Immature natural killer cell (primary cell): ENCODE measurements around the gene PCMTD2. TPM values are rescaled to one million over a fixed set of nuclear protein-coding genes. Genes with fewer than 3 reads are reported as not detected.

Source experiments
- DNase-seq, 3 donors: peaks; one replicate each; pipeline ENCODE4 v3.0.0; 2022; ENCODE audit warnings: mixed read lengths in 1 of 3
- H3K27ac Mint-ChIP-seq, 6 donors: one replicate each; pipeline ENCODE4 v1.8.0; 2020; ENCODE audit warnings: mixed read lengths in 6 of 6, mild to moderate bottlenecking in 5 of 6, inconsistent platforms in 4 of 6, moderate library complexity in 3 of 6
- H3K27me3 Mint-ChIP-seq, 3 donors: one replicate each; pipeline ENCODE4 v1.8.0; 2020 to 2021; ENCODE audit warnings: low read depth in 3 of 3, mild to moderate bottlenecking in 3 of 3, mixed read lengths in 3 of 3, moderate library complexity in 3 of 3, inconsistent platforms in 1 of 3
- H3K36me3 Mint-ChIP-seq, 3 donors: one replicate each; pipeline ENCODE4 v1.8.0; 2020; ENCODE audit warnings: mixed read lengths in 3 of 3, inconsistent platforms in 2 of 3, mild to moderate bottlenecking in 2 of 3
- H3K4me1 Mint-ChIP-seq, 2 donors: one replicate each; pipeline ENCODE4 v1.8.0; 2020; ENCODE audit warnings: inconsistent platforms in 2 of 2, mild to moderate bottlenecking in 2 of 2, mixed read lengths in 2 of 2, moderate library complexity in 1 of 2
- H3K4me3 Mint-ChIP-seq, 5 donors: one replicate each; pipeline ENCODE4 v1.8.0; 2020; ENCODE audit warnings: mild to moderate bottlenecking in 5 of 5, mixed read lengths in 5 of 5, inconsistent platforms in 3 of 5, moderate library complexity in 3 of 5
- H3K9me3 Mint-ChIP-seq, 6 donors: one replicate each; pipeline ENCODE4 v1.8.0; 2020; ENCODE audit warnings: mild to moderate bottlenecking in 6 of 6, mixed read lengths in 6 of 6, inconsistent platforms in 4 of 6, moderate library complexity in 3 of 6
- polyA plus RNA-seq, 3 donors: library from polyadenylated mRNA; unstranded; fragments of 300-500 nt; fragmentation: Illumina TruSeq; gene quantifications; one replicate each; pipeline ENCODE4 v1.2.3, GENCODE V29; 2021

Gene PCMTD2
- polyA plus RNA-seq, result 10 to 100 TPM; 43.3 to 65.4 (median 58.2) TPM

DNA sequence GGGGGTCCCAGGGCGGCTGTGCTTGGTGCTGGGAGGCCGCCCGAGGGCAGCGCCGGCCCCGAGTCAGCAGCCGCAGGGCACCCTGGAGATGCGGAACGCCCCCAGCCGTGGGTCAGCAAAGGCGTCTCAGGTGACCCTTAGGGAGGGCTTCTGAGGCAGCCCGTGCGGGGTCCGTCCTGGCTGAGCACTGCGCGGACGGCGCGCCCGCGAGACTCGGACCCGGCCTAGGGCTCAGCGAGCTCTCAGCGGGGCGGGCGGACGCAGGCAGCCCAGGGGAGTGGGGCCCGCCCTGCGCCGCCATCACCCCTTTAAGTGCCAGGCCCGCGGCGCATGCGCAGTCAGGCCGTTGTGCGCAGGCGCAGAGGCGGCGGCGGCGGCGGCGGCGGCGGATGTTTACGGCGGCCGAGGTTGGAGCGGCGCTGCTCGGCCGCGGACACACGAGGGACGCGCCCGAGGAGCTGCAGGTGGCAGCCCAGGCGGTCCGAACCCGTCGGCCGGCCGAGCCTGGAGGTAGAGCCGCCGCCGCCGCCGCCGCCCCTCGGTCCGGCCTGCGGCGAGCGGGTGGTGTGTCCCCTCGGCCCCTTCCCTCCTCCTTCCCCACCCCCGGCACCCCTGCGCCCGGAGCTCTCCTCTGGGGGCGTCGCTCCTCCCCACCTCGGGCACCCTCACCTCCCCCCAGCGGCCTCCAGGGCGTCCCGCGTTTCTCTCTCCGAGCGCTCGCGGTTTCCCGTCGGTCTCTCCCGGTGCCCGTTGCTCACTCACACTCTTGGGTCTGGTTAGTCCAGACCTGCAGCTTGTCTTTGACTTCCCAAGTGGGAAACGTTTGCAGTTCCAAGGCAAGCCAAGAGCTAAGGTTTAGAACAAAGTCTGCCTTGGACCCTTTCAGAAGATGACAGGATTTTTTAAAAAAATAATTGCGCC lies at the start of gene PCMTD2:
Gene PCMTD2, plus strand, starts transcription at position 388 of the 921 bp plus-strand sequence. CDS start 4,218 bp downstream, outside the sequence.
- peaks cover 49 to 57% of the 10 kb centered on the region in 2 donors for H3K4me1 Mint-ChIP-seq
- peak within 1 kb of the TSS; percentile 86 to 94 (median 91) for H3K27ac Mint-ChIP-seq
- H3K36me3 Mint-ChIP-seq, result no peaks in the 10 kb centered on the region
- H3K4me3 Mint-ChIP-seq, result peak within 1 kb of the TSS; percentile 88 to 95 (median 91)
- peaks cover 12 to 17% (median 15%) of the 10 kb centered on the region in 3 donors for H3K27me3 Mint-ChIP-seq
- H3K9me3 Mint-ChIP-seq, result no peaks in the 10 kb centered on the region
- DNase-seq, result peak; percentile 86 to 92 (median 87)

DNA sequence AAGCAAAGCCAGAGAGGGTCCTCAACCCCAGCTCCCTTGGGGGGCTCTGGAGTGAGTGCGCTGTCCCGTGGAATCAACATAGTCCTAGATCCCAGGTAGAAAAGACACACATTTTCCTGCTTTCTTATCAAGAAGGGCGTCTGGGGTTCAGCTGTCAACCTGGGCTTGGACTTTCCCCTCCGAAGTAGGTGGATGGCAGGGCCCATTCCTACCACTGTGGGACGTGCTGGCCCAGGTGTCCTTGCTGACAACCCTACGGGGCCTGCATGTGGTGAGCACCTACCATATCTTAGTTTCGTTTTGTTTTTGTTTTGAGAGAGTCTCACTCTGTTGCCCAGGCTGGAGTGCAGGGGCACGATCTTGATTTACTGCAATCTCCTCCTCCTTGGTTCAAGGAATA lies 48.9 kb upstream of the PCMTD2 start:
- peaks cover 0 to 9% (median 1%) of the 10 kb centered on the region in 3 donors for H3K27me3 Mint-ChIP-seq
- H3K36me3 Mint-ChIP-seq, result no peaks in the 10 kb centered on the region

DNA sequence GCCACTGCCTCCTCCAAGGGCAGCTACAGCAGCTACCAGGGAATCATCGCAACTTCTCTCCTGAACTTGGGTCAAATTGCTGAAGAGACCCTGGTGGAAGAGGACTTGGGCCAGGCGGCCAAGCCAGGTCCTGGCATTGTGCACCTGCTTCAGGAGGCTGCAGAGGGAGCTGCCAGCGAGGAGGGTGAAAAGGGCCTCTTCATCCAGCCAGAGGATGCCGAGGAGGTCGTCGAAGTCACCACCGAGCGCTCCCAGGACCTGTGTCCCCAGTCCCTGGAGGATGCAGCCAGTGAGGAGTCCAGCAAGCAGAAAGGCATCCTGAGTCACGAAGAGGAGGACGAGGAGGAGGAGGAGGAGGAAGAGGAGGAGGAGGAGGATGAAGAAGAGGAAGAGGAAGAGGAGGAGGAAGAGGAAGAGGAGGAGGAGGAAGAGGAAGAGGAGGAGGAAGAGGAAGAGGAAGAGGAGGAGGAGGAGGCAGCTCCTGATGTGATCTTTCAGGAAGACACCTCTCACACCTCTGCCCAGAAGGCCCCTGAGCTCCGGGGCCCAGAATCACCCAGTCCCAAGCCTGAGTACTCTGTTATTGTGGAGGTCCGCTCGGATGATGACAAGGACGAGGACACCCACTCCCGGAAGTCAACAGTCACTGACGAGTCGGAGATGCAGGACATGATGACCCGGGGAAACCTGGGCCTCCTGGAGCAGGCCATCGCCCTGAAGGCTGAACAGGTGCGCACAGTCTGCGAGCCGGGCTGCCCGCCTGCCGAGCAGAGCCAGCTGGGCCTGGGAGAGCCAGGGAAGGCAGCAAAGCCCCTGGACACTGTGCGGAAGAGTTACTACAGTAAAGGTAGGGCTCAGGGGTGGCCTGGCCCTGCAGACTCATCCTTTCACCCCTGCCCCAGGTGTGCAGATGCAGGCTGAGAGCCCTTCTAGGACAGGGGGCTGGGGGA lies 47.6 kb upstream of the PCMTD2 start:
- Mint-ChIP-seq H3K36me3 (no peaks in the 10 kb centered on the region), H3K9me3 (no peaks in the 10 kb centered on the region), H3K4me3 (no peak overlapping the region), H3K27ac (no peak overlapping the region), H3K27me3 (peaks cover 0 to 9% (median 1%) of the 10 kb centered on the region in 3 donors), H3K4me1 (no peaks in the 10 kb centered on the region)
- DNase-seq, result no peak

More for the DNA sequence above, 48.9 kb upstream of the PCMTD2 start:
- no peak for DNase-seq
- Mint-ChIP-seq H3K27ac (no peak overlapping the region), H3K9me3 (no peaks in the 10 kb centered on the region), H3K4me3 (no peak overlapping the region), H3K4me1 (no peaks in the 10 kb centered on the region)

DNA sequence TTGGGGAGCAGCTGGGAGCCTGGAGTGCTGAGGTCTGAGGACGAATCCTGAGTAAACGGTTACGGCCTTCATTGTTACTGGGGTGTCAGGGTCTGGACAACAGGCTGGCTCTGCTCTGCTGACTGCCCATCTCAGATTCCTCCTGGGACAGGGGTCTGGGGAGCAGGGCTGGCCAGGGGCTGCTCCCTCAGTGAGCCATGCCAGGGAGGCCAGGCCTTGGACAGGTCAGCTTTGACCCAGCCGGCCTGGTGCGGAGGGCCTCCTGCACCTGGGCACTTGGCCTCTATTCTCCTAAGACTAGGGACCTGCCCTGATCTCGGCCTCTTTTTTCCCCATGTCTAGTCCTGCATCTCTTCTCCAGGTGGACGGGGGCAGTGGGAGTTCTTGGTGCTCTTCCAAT lies 46.4 kb upstream of the PCMTD2 start:
- no peak for DNase-seq
- H3K27ac Mint-ChIP-seq, result no peak overlapping the region
- no peaks in the 10 kb centered on the region for H3K36me3 Mint-ChIP-seq
- H3K4me1 Mint-ChIP-seq, result no peaks in the 10 kb centered on the region
- H3K4me3 Mint-ChIP-seq, result no peak overlapping the region
- no peaks in the 10 kb centered on the region for H3K9me3 Mint-ChIP-seq
- H3K27me3 Mint-ChIP-seq, result peaks cover 2 to 6% (median 3%) of the 10 kb centered on the region in 3 donors

DNA sequence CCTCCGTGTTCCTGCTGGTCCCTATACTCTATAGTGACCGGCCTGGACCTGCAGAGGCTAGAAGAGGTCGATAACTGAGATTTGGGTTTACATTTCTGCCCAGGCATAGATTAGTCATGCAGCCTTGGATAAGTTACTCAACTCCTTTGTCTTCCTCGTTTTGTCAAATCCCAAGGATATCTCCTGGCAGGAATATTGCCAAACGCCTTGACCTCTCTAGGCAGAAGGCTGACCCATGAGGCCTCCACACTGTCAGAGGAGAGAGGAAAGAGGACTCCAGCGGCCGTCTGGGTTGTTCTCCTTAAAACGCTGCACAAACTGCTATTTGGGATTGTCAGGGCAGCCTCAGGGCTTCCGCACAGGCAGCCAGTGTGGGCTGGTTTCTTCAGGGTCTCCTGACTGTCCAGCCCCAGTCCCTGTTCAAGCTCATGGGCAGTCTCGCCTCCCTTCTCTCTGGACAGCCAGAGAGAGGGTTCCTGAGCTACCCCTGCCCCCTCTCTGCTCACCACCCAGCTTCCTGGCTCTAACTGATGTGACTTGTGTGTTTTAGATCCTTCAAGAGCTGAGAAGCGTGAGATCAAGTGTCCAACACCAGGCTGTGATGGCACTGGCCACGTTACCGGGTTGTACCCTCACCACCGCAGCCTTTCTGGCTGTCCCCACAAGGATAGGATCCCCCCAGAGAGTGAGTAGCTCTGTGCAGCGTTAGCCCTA lies 44.7 kb upstream of the PCMTD2 start:
- H3K4me3 Mint-ChIP-seq, result no peak overlapping the region
- no peaks in the 10 kb centered on the region for H3K9me3 Mint-ChIP-seq
- no peak for DNase-seq
- H3K4me1 Mint-ChIP-seq, result no peaks in the 10 kb centered on the region
- no peaks in the 10 kb centered on the region for H3K36me3 Mint-ChIP-seq
- peaks cover 2 to 9% (median 5%) of the 10 kb centered on the region in 3 donors for H3K27me3 Mint-ChIP-seq
- no peak overlapping the region for H3K27ac Mint-ChIP-seq

DNA sequence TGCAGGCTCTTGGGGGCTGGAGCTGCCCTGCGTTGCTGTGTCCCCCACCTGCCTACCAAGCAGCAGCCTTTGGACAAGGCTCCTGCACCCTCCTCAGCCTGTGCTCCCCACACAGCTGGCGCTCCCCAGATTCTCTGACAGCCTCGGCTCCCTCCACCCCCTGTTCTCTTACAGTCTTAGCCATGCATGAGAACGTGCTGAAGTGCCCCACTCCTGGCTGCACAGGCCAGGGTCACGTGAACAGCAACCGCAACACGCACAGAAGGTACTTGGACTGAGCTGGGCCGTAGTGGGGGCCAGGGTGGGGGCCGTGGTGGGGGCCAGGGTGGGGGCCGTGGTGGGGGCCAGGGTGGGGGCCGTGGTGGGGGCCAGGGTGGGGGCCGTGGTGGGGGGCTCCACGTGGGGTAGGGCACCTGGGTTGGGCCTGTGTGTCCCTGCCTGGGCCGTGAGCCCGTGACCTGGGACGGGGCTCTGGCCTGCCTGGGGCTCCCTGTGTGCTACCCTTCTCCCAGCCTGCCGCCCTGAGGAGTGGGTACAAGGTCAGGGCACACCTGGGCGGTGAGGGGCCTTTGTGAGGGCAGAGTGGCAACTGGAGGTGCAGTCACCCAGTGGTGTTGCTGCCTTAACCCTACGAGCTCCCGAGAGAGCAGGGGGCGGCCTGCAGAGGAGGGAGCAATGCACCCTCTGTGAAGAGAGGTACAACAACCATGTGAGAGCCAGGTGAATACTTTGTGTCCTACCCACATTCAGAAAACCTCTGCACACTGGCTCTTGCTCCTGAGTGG lies 43.5 kb upstream of the PCMTD2 start:
- H3K27ac Mint-ChIP-seq, result no peak overlapping the region
- no peak for DNase-seq
- no peaks in the 10 kb centered on the region for H3K4me1 Mint-ChIP-seq
- no peak overlapping the region for H3K4me3 Mint-ChIP-seq
- no peaks in the 10 kb centered on the region for H3K36me3 Mint-ChIP-seq
- no peaks in the 10 kb centered on the region for H3K9me3 Mint-ChIP-seq
- H3K27me3 Mint-ChIP-seq, result peaks cover 2 to 11% (median 5%) of the 10 kb centered on the region in 3 donors

DNA sequence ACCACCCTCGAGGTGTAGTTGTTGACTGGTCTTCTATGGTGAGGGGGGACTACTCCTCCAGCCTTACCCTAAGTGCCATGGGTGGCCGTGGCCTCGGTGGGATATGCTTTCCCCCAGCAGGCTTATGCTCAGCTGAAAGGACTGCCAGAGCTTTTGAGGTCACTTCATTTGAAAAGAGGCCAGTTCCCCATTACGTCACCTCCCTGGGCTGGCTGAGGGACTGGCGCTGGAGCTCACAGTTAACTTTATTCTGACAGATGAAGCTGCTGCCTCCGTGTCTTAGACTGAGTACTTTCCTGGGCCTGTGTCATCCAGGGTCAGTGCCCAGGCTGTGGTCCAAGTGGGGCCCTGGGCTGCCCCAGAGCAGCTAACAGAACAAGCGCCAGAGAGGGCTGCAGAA lies 42.8 kb upstream of the PCMTD2 start:
- no peaks in the 10 kb centered on the region for H3K36me3 Mint-ChIP-seq
- DNase-seq, result no peak
- no peaks in the 10 kb centered on the region for H3K9me3 Mint-ChIP-seq
- peaks cover 2 to 13% (median 5%) of the 10 kb centered on the region in 3 donors for H3K27me3 Mint-ChIP-seq
- no peak overlapping the region for H3K27ac Mint-ChIP-seq
- no peaks in the 10 kb centered on the region for H3K4me1 Mint-ChIP-seq
- no peak overlapping the region for H3K4me3 Mint-ChIP-seq

DNA sequence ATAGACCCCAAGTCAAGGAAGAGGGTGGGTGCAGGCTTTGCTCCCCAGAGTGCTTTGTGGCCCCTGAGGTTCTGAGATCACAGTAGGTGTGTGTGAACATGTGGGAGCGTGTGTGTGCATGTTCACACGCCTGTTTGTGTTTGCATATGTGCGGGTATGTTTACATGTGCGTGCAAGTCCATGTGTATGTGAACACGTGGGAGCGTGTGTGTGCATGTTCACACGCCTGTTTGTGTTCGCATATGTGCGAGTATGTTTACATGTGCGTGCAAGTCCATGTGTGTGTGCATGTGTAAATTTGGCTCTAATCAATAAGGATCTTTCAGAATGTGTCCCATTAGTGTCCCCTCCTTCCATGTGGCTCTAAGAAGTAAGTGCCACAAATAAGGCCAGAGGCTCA lies 41.4 kb upstream of the PCMTD2 start:
- no peak for DNase-seq
- peaks cover 2 to 17% (median 4%) of the 10 kb centered on the region in 3 donors for H3K27me3 Mint-ChIP-seq
- H3K27ac Mint-ChIP-seq, result no peak overlapping the region
- no peaks in the 10 kb centered on the region for H3K9me3 Mint-ChIP-seq
- H3K4me3 Mint-ChIP-seq, result no peak overlapping the region
- H3K36me3 Mint-ChIP-seq, result no peaks in the 10 kb centered on the region
- no peaks in the 10 kb centered on the region for H3K4me1 Mint-ChIP-seq

DNA sequence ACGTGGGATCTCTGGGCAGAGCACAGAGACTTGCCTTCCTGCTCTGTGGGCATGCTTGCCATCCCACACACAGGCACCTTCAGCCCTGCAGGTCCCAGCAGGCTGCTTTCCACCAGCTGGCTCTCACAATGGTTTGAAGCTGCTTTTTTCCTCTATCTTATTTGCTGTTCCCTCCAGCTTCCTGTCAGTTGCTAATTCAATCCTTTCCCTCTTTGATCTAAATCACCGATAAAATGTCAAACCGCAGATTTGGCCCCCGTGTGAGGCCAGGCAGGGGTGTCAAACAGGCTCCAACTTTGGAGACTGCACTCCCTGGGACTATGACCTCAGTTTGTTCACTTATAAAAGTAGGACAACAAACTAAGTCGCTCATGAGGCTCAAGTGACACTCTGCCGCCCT lies 40.6 kb upstream of the PCMTD2 start:
- no peaks in the 10 kb centered on the region for H3K36me3 Mint-ChIP-seq
- H3K9me3 Mint-ChIP-seq, result no peaks in the 10 kb centered on the region
- H3K4me1 Mint-ChIP-seq, result peaks cover 0 to 3% of the 10 kb centered on the region in 2 donors
- peaks cover 2 to 14% (median 4%) of the 10 kb centered on the region in 3 donors for H3K27me3 Mint-ChIP-seq
- H3K27ac Mint-ChIP-seq, result no peak overlapping the region
- DNase-seq, result no peak
- peak overlapping the region in 1 of 5 donors; percentile 1 for H3K4me3 Mint-ChIP-seq

DNA sequence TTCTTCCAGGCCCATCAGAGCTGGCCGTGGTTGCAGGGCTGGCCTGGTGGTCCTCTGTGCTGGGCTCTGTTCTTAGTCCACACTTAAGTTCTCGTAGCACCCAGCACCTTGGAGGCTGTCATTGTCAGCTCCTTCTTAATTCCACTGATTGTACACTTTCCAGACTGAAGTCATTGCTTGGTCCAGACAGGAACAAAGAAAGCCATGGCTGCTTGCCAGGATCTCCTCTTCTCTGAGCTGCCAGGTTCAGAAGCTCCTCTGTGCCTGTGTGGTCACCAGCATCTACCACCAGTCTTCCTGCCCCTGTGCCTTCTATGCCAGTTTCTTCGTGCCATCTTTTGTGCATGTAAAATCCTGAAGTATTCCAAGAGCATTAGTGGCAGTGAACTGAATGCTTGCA lies 39.5 kb upstream of the PCMTD2 start:
- DNase-seq, result no peak
- H3K4me1 Mint-ChIP-seq, result peaks cover 0 to 3% of the 10 kb centered on the region in 2 donors
- H3K4me3 Mint-ChIP-seq, result no peak overlapping the region
- H3K27ac Mint-ChIP-seq, result no peak overlapping the region
- no peaks in the 10 kb centered on the region for H3K36me3 Mint-ChIP-seq
- no peaks in the 10 kb centered on the region for H3K9me3 Mint-ChIP-seq
- peaks cover 2 to 14% (median 4%) of the 10 kb centered on the region in 3 donors for H3K27me3 Mint-ChIP-seq

DNA sequence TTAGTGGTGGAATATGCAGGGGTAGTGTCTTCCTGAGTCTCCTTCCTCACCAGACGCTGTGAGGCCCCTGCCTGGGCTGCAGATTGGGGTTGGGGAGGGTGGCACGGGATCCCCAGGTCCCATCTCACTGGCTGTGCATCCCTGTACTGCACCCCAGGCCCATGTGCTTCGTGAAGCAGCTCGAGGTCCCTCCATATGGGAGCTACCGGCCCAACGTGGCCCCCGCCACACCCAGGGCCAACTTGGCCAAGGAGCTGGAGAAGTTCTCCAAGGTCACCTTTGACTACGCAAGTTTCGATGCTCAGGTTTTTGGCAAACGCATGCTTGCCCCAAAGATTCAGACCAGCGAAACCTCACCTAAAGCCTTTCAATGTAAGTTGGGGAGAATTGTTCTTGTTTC lies 38.6 kb upstream of the PCMTD2 start:
- DNase-seq, result no peak
- Mint-ChIP-seq H3K4me1 (peaks cover 0 to 3% of the 10 kb centered on the region in 2 donors), H3K9me3 (no peaks in the 10 kb centered on the region), H3K27me3 (peaks cover 2 to 11% (median 4%) of the 10 kb centered on the region in 3 donors), H3K4me3 (no peak overlapping the region), H3K36me3 (no peaks in the 10 kb centered on the region), H3K27ac (no peak overlapping the region)

DNA sequence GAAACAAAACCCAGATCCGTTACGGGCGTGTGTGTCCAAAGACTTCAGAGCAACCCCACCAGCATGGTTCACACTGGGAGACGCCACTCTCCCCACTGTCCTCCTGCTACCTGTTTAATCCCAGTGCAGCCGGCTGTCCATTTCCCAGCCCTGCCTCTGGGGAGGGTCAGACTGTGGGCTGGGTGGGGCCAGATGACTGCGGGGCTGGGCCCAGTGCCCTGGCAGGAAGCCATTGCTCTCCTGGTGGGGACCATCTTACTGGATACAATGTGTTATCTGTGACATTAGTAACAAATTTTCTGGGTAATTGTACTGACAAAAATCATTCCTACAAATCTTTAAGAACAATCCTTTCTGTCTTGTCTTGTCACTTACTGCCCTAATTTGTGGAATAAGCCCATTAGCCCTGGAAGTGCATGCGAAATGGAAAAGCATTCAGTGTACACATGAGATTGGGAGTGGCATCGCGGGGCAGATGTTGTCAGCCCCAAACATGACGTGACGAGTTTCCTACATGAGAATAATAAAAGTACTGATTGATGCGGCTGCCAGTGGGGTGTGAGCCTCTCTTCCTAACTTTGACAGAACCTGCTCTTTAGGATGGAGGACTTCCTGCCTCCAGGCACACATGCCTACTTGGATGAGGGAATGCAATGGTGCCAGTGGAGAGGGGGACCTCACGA lies 37.9 kb upstream of the PCMTD2 start:
- Mint-ChIP-seq H3K27me3 (peaks cover 2 to 11% (median 4%) of the 10 kb centered on the region in 3 donors), H3K27ac (no peak overlapping the region), H3K4me1 (peaks cover 0 to 3% of the 10 kb centered on the region in 2 donors)

More for the DNA sequence above, 37.9 kb upstream of the PCMTD2 start:
- no peaks in the 10 kb centered on the region for H3K9me3 Mint-ChIP-seq
- no peaks in the 10 kb centered on the region for H3K36me3 Mint-ChIP-seq
- no peak for DNase-seq
- no peak overlapping the region for H3K4me3 Mint-ChIP-seq
